Gastrocnemius medialis (tissue), 4 donors: Measurements from ENCODE around the gene CCL8.

ENCODE experiments used
- POLR2A ChIP-seq, 2 donors: fragments of 450-650 bp; IDR thresholded peaks; one replicate each; pipeline ENCODE4 v1.6.1; 2017; ENCODE audit warnings: antibody characterized with exemption in 2 of 2, mild to moderate bottlenecking in 2 of 2, moderate library complexity in 2 of 2
- TF ChIP-seq, protein P1 (sequence below), 5 experiments: fragments of 450-650 bp in 3 of 5; fragments of 200-600 bp in 2 of 5; sonication (generic) in 2 of 5; IDR thresholded peaks in 4 of 5; conservative IDR thresholded peaks in 1 of 5; 1 replicate in 4 of 5; 2 replicates in 1 of 5; pipeline ENCODE4 v1.5.1; 2016 to 2019; ENCODE audit warnings: antibody characterized with exemption in 5 of 5, mild to moderate bottlenecking in 3 of 5, moderate library complexity in 3 of 5

DNA sequence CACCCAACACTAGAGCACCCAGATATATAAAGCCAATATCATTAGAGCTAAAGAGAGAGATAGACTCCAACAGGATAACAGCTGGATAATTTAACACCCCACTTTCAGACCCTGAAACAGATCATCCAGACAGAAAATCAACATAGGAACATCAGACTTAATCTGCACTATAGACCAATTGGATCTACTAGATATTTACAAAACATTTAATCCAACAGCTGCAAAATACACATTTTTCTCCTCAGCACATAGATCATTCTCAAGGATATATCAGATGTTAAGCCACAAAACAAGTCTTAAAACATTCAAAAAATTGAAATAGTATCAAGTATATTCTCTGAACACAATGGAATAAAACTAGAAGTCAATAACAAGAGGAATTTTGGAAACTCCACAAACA is 33.0 kb downstream of the CCL8 start:
- TF ChIP-seq, protein P1, sequence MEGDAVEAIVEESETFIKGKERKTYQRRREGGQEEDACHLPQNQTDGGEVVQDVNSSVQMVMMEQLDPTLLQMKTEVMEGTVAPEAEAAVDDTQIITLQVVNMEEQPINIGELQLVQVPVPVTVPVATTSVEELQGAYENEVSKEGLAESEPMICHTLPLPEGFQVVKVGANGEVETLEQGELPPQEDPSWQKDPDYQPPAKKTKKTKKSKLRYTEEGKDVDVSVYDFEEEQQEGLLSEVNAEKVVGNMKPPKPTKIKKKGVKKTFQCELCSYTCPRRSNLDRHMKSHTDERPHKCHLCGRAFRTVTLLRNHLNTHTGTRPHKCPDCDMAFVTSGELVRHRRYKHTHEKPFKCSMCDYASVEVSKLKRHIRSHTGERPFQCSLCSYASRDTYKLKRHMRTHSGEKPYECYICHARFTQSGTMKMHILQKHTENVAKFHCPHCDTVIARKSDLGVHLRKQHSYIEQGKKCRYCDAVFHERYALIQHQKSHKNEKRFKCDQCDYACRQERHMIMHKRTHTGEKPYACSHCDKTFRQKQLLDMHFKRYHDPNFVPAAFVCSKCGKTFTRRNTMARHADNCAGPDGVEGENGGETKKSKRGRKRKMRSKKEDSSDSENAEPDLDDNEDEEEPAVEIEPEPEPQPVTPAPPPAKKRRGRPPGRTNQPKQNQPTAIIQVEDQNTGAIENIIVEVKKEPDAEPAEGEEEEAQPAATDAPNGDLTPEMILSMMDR (IDR thresholded peaks at IDR 0.05 in 4 of 5, conservative IDR thresholded peaks at IDR 0.05 in 1 of 5), result no peak
- TF ChIP-seq POLR2A (IDR thresholded peaks at IDR 0.05), result no peak
